HG02840 (cell line): ENCODE results near the gene SLC2A9.
"Not testable (repeated sequence)": the region's sequence is repeated elsewhere in the genome, so short reads cannot be mapped to it uniquely, and the experiment has no call there.

Source experiments
- ATAC-seq: cut with Tn5 transposase; IDR thresholded peaks from one replicate; pipeline ENCODE4 v1.9.1; 2021; ENCODE audit warnings: mild to moderate bottlenecking, moderate library complexity, moderate number of reproducible peaks; ENCODE audit not compliant: unreplicated experiment, low FRiP score

Gene SLC2A9

GRCh38 chr4:10002278-10002677, 19.0 kb downstream of the SLC2A9 start:
- ATAC-seq = no peak

GRCh38 chr4:10001757-10002156, 19.5 kb downstream of the SLC2A9 start:
- no peak for ATAC-seq

- peak; percentile 66 for ATAC-seq
Observed at GRCh38 chr4:9999956-10000561, 21.2 kb downstream of the SLC2A9 start.

- no peak for ATAC-seq
Observed at GRCh38 chr4:9997886-9998285, 23.4 kb downstream of the SLC2A9 start.

GRCh38 chr4:9996319-9997110, 24.8 kb downstream of the SLC2A9 start:
- ATAC-seq = no peak

GRCh38 chr4:9994246-9994847, 26.9 kb downstream of the SLC2A9 start:
- no peak for ATAC-seq

- no peak for ATAC-seq
Observed at GRCh38 chr4:9989918-9990635, 31.2 kb downstream of the SLC2A9 start.

- ATAC-seq = no peak
Observed at GRCh38 chr4:9988933-9989332, 32.4 kb downstream of the SLC2A9 start.

- ATAC-seq = no peak
Observed at GRCh38 chr4:9988363-9988749, 32.9 kb downstream of the SLC2A9 start.

GRCh38 chr4:9987749-9988362, 33.4 kb downstream of the SLC2A9 start:
- no peak for ATAC-seq

GRCh38 chr4:9984621-9985020, 36.7 kb downstream of the SLC2A9 start:
- no peak for ATAC-seq

GRCh38 chr4:9983211-9983610, 38.1 kb downstream of the SLC2A9 start:
- ATAC-seq = no peak

GRCh38 chr4:9981899-9982298, 39.4 kb downstream of the SLC2A9 start:
- not testable (repeated sequence) for ATAC-seq

- ATAC-seq = no peak
Observed at GRCh38 chr4:9980898-9981297, 40.4 kb downstream of the SLC2A9 start.

GRCh38 chr4:9979101-9979701, 42.1 kb downstream of the SLC2A9 start:
- no peak for ATAC-seq

GRCh38 chr4:9977518-9978031, 43.7 kb downstream of the SLC2A9 start:
- no peak for ATAC-seq

- ATAC-seq = no peak
Observed at GRCh38 chr4:9976781-9977180, 44.5 kb downstream of the SLC2A9 start.

GRCh38 chr4:9976293-9976692, 45.0 kb downstream of the SLC2A9 start:
- ATAC-seq = no peak

GRCh38 chr4:9971711-9972110, 49.6 kb downstream of the SLC2A9 start:
- no peak for ATAC-seq

GRCh38 chr4:9970399-9971011, 50.8 kb downstream of the SLC2A9 start:
- ATAC-seq = no peak
